Progenitor cell of endocrine pancreas (in vitro differentiated cells): ENCODE measurements around the gene TBX21. TPM values are rescaled to one million over a fixed set of nuclear protein-coding genes. Genes with fewer than 3 reads are reported as not detected.

Experiments
- DNase-seq: peaks from one replicate; pipeline ENCODE4 v3.0.0; 2021; ENCODE audit warnings: low spot score; ENCODE audit not compliant: unreplicated experiment
- H3K27ac Mint-ChIP-seq: 2 replicates; pipeline ENCODE4 v1.8.0; 2021; ENCODE audit warnings: mild to moderate bottlenecking, moderate library complexity, mixed read lengths
- H3K27me3 Mint-ChIP-seq: 2 replicates; pipeline ENCODE4 v1.8.0; 2021; ENCODE audit warnings: mixed read lengths
- H3K36me3 Mint-ChIP-seq: 2 replicates; pipeline ENCODE4 v1.8.0; 2022; ENCODE audit warnings: mixed read lengths; ENCODE audit not compliant: insufficient read depth
- H3K4me1 Mint-ChIP-seq: 2 replicates; pipeline ENCODE4 v1.8.0; 2021; ENCODE audit warnings: low read depth, mixed read lengths
- H3K4me3 Mint-ChIP-seq: 2 replicates; pipeline ENCODE4 v1.8.0; 2021; ENCODE audit warnings: low read depth, mild to moderate bottlenecking, moderate library complexity, mixed read lengths
- H3K9me3 Mint-ChIP-seq: 2 replicates; pipeline ENCODE4 v1.8.0; 2021; ENCODE audit warnings: low read depth, mixed read lengths
- total RNA-seq: library from RNA; stranded (reverse); gene quantifications from 2 replicates; pipeline ENCODE4 v1.2.1, GENCODE V29; 2021
- TF ChIP-seq, protein P1 (sequence below): fragments of 200-600 bp; sonication (generic); IDR thresholded peaks from one replicate; pipeline ENCODE4 v1.5.0; 2021; ENCODE audit warnings: antibody characterized with exemption, mild to moderate bottlenecking; ENCODE audit not compliant: unreplicated experiment

Gene TBX21
- total RNA-seq, 1 donor from 2014 or later = not detected

GRCh38 chr17:47744168-47745036 lies 11.4 kb downstream of the TBX21 start:
- Mint-ChIP-seq H3K27me3 (peaks cover 50% of the 10 kb centered on the region), H3K4me3 (no peak overlapping the region), H3K36me3 (no peaks in the 10 kb centered on the region), H3K27ac (no peak overlapping the region), H3K4me1 (no peaks in the 10 kb centered on the region), H3K9me3 (no peaks in the 10 kb centered on the region)
- TF ChIP-seq, protein P1, sequence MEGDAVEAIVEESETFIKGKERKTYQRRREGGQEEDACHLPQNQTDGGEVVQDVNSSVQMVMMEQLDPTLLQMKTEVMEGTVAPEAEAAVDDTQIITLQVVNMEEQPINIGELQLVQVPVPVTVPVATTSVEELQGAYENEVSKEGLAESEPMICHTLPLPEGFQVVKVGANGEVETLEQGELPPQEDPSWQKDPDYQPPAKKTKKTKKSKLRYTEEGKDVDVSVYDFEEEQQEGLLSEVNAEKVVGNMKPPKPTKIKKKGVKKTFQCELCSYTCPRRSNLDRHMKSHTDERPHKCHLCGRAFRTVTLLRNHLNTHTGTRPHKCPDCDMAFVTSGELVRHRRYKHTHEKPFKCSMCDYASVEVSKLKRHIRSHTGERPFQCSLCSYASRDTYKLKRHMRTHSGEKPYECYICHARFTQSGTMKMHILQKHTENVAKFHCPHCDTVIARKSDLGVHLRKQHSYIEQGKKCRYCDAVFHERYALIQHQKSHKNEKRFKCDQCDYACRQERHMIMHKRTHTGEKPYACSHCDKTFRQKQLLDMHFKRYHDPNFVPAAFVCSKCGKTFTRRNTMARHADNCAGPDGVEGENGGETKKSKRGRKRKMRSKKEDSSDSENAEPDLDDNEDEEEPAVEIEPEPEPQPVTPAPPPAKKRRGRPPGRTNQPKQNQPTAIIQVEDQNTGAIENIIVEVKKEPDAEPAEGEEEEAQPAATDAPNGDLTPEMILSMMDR = no peak
- DNase-seq = no peak

GRCh38 chr17:47745037-47745380 lies 12.0 kb downstream of the TBX21 start:
- Mint-ChIP-seq H3K27me3 (peaks cover 56% of the 10 kb centered on the region), H3K4me3 (no peak overlapping the region), H3K4me1 (no peaks in the 10 kb centered on the region), H3K27ac (no peak overlapping the region), H3K9me3 (no peaks in the 10 kb centered on the region), H3K36me3 (no peaks in the 10 kb centered on the region)
- TF ChIP-seq, protein P1 = no peak
- no peak for DNase-seq

- no peak for DNase-seq
- Mint-ChIP-seq H3K9me3 (peaks cover 3% of the 10 kb centered on the region), H3K4me1 (no peaks in the 10 kb centered on the region), H3K27ac (no peak overlapping the region), H3K27me3 (peaks cover 55% of the 10 kb centered on the region), H3K36me3 (no peaks in the 10 kb centered on the region), H3K4me3 (no peak overlapping the region)
- TF ChIP-seq, protein P1 = no peak
These were observed 18.4 kb downstream of the TBX21 start for GRCh38 chr17:47751471-47751870.

GRCh38 chr17:47757386-47757785 lies 24.4 kb downstream of the TBX21 start:
- no peak overlapping the region for H3K4me3 Mint-ChIP-seq
- H3K9me3 Mint-ChIP-seq = peaks cover 3% of the 10 kb centered on the region
- H3K27ac Mint-ChIP-seq = no peak overlapping the region
- no peaks in the 10 kb centered on the region for H3K36me3 Mint-ChIP-seq
- H3K4me1 Mint-ChIP-seq = no peaks in the 10 kb centered on the region
- peaks cover 52% of the 10 kb centered on the region for H3K27me3 Mint-ChIP-seq
- TF ChIP-seq, protein P1 = no peak
- no peak for DNase-seq

GRCh38 chr17:47760409-47761140 lies 27.5 kb downstream of the TBX21 start:
- TF ChIP-seq, protein P1 = no peak
- no peak for DNase-seq
- Mint-ChIP-seq H3K27me3 (peaks cover 43% of the 10 kb centered on the region), H3K4me1 (no peaks in the 10 kb centered on the region), H3K4me3 (no peak overlapping the region), H3K9me3 (peaks cover 3% of the 10 kb centered on the region), H3K36me3 (no peaks in the 10 kb centered on the region), H3K27ac (no peak overlapping the region)
